HG03066 (cell line): ENCODE results near the gene GALNTL6.
"Not testable (repeated sequence)": the region's sequence is repeated elsewhere in the genome, so short reads cannot be mapped to it uniquely, and the experiment has no call there.

Source experiments
- ATAC-seq: cut with Tn5 transposase; IDR thresholded peaks from one replicate; pipeline ENCODE4 v1.9.1; 2021; ENCODE audit warnings: low read depth; ENCODE audit not compliant: unreplicated experiment

GALNTL6 gene

GRCh38 chr4:172356016-172356415 lies 542.8 kb downstream of the GALNTL6 start:
- ATAC-seq = no peak

GRCh38 chr4:172357006-172357540 lies 543.9 kb downstream of the GALNTL6 start:
- no peak for ATAC-seq

- ATAC-seq = no peak
Measured at GRCh38 chr4:172362569-172362968, 549.4 kb downstream of the GALNTL6 start.

- no peak for ATAC-seq
Measured at GRCh38 chr4:172369471-172369959, 556.3 kb downstream of the GALNTL6 start.

- no peak for ATAC-seq
Measured at GRCh38 chr4:172377486-172378140, 564.4 kb downstream of the GALNTL6 start.

- ATAC-seq = no peak
Measured at GRCh38 chr4:172379834-172380233, 566.6 kb downstream of the GALNTL6 start.

GRCh38 chr4:172390331-172390730 lies 577.1 kb downstream of the GALNTL6 start:
- no peak for ATAC-seq

- ATAC-seq = no peak
Measured at GRCh38 chr4:172392741-172393140, 579.5 kb downstream of the GALNTL6 start.

GRCh38 chr4:172393220-172393619 lies 580.0 kb downstream of the GALNTL6 start:
- no peak for ATAC-seq

GRCh38 chr4:172404676-172405075 lies 591.5 kb downstream of the GALNTL6 start:
- no peak for ATAC-seq

GRCh38 chr4:172410363-172410762 lies 597.2 kb downstream of the GALNTL6 start:
- no peak for ATAC-seq

- ATAC-seq = no peak
Measured at GRCh38 chr4:172411149-172411548, 597.9 kb downstream of the GALNTL6 start.

GRCh38 chr4:172412851-172413580 lies 599.8 kb downstream of the GALNTL6 start:
- ATAC-seq = no peak

- not testable (repeated sequence) for ATAC-seq
Measured at GRCh38 chr4:172428979-172429378, 615.8 kb downstream of the GALNTL6 start.

- no peak for ATAC-seq
Measured at GRCh38 chr4:172480471-172480870, 667.3 kb downstream of the GALNTL6 start.

- no peak for ATAC-seq
Measured at GRCh38 chr4:172481802-172482508, 668.8 kb downstream of the GALNTL6 start.

GRCh38 chr4:172485007-172485406 lies 671.8 kb downstream of the GALNTL6 start:
- ATAC-seq = no peak

GRCh38 chr4:172486531-172486930 lies 673.3 kb downstream of the GALNTL6 start:
- no peak for ATAC-seq

GRCh38 chr4:172489861-172490260 lies 676.7 kb downstream of the GALNTL6 start:
- ATAC-seq = no peak

- ATAC-seq = no peak
Measured at GRCh38 chr4:172495769-172496168, 682.6 kb downstream of the GALNTL6 start.

GRCh38 chr4:172497321-172497720 lies 684.1 kb downstream of the GALNTL6 start:
- ATAC-seq = no peak
